ENCODE data around the gene SPATS2L. TPM values are rescaled to one million over a fixed set of nuclear protein-coding genes. Genes with fewer than 3 reads are reported as not detected.

Gene SPATS2L
- total RNA-seq, 1 experiment from 2014 or later, result 174 TPM

DNA sequence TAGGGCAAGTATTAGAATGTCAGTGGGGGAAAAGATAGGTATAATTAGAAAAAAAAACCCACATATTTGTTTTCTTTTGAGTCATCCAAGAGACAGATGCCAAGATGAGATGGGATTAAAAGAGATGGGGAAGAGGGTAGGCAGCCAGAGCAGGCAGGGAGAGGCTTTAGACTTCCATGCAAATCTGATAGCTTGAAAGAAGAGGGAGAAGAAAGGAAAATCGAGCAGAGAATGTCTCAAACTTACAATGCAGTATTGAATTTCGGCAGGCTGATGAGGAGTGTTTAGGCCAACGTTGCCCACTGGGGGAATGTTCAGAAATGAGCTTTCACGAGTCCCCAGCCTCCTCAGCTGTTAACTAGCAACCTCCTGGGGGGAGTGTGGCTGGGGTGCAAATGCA is 91.3 kb downstream of the SPATS2L start:
- ATAC-seq, result peak; percentile 70
- ChIA-PET POLR2A (ENCODE audit: unreplicated experiment) (interaction anchor here (0.6 kb wide), 1 partner anchor 547 kb away, joined by 5 read pairs; no protein-coding TSS in a partner anchor), CTCF (no interaction called here)

DNA sequence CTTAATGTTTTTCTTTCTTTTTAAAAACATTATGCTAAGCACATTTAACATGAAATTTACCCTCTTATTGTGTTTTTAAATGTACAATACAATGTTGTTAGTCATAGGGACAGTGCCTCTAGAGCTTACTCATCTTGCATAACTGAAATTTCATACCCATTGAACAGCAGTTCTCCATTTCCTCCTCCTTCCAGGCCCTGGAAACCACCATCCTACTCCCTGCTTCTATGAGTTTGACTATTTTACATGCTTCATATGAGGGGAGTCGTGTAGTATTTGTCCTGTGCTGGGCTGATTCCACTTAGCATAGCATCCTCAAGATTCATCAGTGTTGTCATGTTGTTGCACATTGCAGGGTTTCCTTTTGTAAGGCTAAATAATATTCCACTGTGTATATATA is 92.6 kb downstream of the SPATS2L start:
- H3K4me3 ChIP-seq (ENCODE audit: low read length), result no peak overlapping the region
- no peaks in the 10 kb centered on the region for H3F3A ChIP-seq (ENCODE audit: low read length, unreplicated experiment)
- BruUV-seq (replicated peaks), result no TSS peak
- TF ChIP-seq, protein P1, sequence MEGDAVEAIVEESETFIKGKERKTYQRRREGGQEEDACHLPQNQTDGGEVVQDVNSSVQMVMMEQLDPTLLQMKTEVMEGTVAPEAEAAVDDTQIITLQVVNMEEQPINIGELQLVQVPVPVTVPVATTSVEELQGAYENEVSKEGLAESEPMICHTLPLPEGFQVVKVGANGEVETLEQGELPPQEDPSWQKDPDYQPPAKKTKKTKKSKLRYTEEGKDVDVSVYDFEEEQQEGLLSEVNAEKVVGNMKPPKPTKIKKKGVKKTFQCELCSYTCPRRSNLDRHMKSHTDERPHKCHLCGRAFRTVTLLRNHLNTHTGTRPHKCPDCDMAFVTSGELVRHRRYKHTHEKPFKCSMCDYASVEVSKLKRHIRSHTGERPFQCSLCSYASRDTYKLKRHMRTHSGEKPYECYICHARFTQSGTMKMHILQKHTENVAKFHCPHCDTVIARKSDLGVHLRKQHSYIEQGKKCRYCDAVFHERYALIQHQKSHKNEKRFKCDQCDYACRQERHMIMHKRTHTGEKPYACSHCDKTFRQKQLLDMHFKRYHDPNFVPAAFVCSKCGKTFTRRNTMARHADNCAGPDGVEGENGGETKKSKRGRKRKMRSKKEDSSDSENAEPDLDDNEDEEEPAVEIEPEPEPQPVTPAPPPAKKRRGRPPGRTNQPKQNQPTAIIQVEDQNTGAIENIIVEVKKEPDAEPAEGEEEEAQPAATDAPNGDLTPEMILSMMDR (conservative IDR thresholded peaks at IDR 0.05; ENCODE audit: low read depth, low read length), result no peak
- TF ChIP-seq EZH2phosphoT487 (IDR thresholded peaks at IDR 0.05; ENCODE audit: borderline replicate concordance, low read length) (no peak), EZH2 (IDR thresholded peaks at IDR 0.05; ENCODE audit: low read length, unreplicated experiment) (no peak)
- H3K9me3 ChIP-seq (ENCODE audit: low read length), result no peaks in the 10 kb centered on the region
- H3K4me1 ChIP-seq (ENCODE audit: insufficient read depth, low read length), result peaks cover 50% of the 10 kb centered on the region
- no peaks in the 10 kb centered on the region for H4K20me1 ChIP-seq (ENCODE audit: low read length)
- intact Hi-C loops (cut with micrococcal nuclease), result no loop called here
- DNase-seq, result peak; percentile 74
- H3K9ac ChIP-seq (ENCODE audit: low read length), result no peak overlapping the region
- ChIA-PET POLR2A (ENCODE audit: unreplicated experiment) (no interaction called here), CTCF (no interaction called here)
- H3K36me3 ChIP-seq (ENCODE audit: low read depth, low read length), result peaks cover 42% of the 10 kb centered on the region
- H3K79me2 ChIP-seq (ENCODE audit: low read length), result peaks cover 76% of the 10 kb centered on the region
- H3K4me2 ChIP-seq (ENCODE audit: low read length), result peak overlapping the region; percentile 69
- H2AFZ ChIP-seq (ENCODE audit: low read length), result no peak overlapping the region
- no peaks in the 10 kb centered on the region for H3K9me2 ChIP-seq (replicated peaks; ENCODE audit: low read length)
- peak; percentile 64 for ATAC-seq
- H3K27ac ChIP-seq (ENCODE audit: low read length), result peak overlapping the region; percentile 79
- no peaks in the 10 kb centered on the region for H3K27me3 ChIP-seq (ENCODE audit: low read length)

More for the DNA sequence above, 91.3 kb downstream of the SPATS2L start:
- Histone ChIP-seq H3K27me3 (ENCODE audit: low read length) (no peaks in the 10 kb centered on the region), H4K20me1 (ENCODE audit: low read length) (no peaks in the 10 kb centered on the region), H3K36me3 (ENCODE audit: low read depth, low read length) (peaks cover 34% of the 10 kb centered on the region), H3K27ac (ENCODE audit: low read length) (peak overlapping the region; percentile 79), H3K4me1 (ENCODE audit: insufficient read depth, low read length) (peaks cover 42% of the 10 kb centered on the region), H3K9me2 (replicated peaks; ENCODE audit: low read length) (no peaks in the 10 kb centered on the region), H3K4me2 (ENCODE audit: low read length) (peak overlapping the region; percentile 69), H3F3A (ENCODE audit: low read length, unreplicated experiment) (no peaks in the 10 kb centered on the region), H3K79me2 (ENCODE audit: low read length) (peaks cover 76% of the 10 kb centered on the region), H3K4me3 (ENCODE audit: low read length) (peak overlapping the region; percentile 33; the same call in 1 of the 2 replicates), H2AFZ (ENCODE audit: low read length) (no peak overlapping the region), H3K9me3 (ENCODE audit: low read length) (no peaks in the 10 kb centered on the region), H3K9ac (ENCODE audit: low read length) (peak overlapping the region; percentile 43)
- intact Hi-C loops (cut with micrococcal nuclease), result no loop called here
- BruUV-seq (replicated peaks), result TSS peak; percentile 27
- peak; percentile 83 for DNase-seq
- TF ChIP-seq EZH2 (IDR thresholded peaks at IDR 0.05; ENCODE audit: low read length, unreplicated experiment) (no peak), EZH2phosphoT487 (IDR thresholded peaks at IDR 0.05; ENCODE audit: borderline replicate concordance, low read length) (no peak)
- TF ChIP-seq, protein P1 (conservative IDR thresholded peaks at IDR 0.05; ENCODE audit: low read depth, low read length), result no peak

DNA sequence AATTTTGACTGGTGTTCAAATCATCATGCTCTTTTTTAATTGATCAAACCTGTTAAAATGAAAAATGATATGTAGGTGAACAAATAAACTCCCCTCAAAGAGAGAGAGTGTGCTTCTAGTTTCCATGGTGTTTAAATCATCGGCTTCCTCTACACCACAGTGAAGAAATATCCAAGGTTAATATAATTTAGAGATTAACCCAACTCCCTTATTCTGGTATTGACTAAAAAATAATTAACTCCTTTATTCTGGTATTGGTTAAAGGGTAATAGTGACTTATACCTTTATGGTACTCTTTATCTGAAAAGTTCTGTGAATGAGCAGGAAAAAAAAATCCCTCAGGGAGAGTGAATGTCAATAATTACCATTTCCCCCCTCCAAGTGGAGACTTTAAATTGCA is 93.1 kb downstream of the SPATS2L start:
- intact Hi-C loops (cut with micrococcal nuclease), result no loop called here
- H3K27me3 ChIP-seq (ENCODE audit: low read length), result no peaks in the 10 kb centered on the region

More for the DNA sequence above, 93.1 kb downstream of the SPATS2L start:
- no peak for TF ChIP-seq EZH2 (IDR thresholded peaks at IDR 0.05; ENCODE audit: low read length, unreplicated experiment)
- TF ChIP-seq EZH2phosphoT487 (IDR thresholded peaks at IDR 0.05; ENCODE audit: borderline replicate concordance, low read length), result no peak
- TF ChIP-seq, protein P1 (conservative IDR thresholded peaks at IDR 0.05; ENCODE audit: low read depth, low read length), result no peak
- H3K4me3 ChIP-seq (ENCODE audit: low read length), result no peak overlapping the region
- H3F3A ChIP-seq (ENCODE audit: low read length, unreplicated experiment), result peaks cover 3% of the 10 kb centered on the region
- BruUV-seq (replicated peaks), result no TSS peak
- no peaks in the 10 kb centered on the region for H3K9me3 ChIP-seq (ENCODE audit: low read length)
- ATAC-seq (no peak), DNase-seq (no peak)
- H3K9ac ChIP-seq (ENCODE audit: low read length), result no peak overlapping the region
- H3K36me3 ChIP-seq (ENCODE audit: low read depth, low read length), result peaks cover 42% of the 10 kb centered on the region
- ChIA-PET CTCF (no interaction called here), POLR2A (ENCODE audit: unreplicated experiment) (no interaction called here)
- peak overlapping the region; percentile 79 for H3K27ac ChIP-seq (ENCODE audit: low read length)
- no peaks in the 10 kb centered on the region for H4K20me1 ChIP-seq (ENCODE audit: low read length)
- no peak overlapping the region for H2AFZ ChIP-seq (ENCODE audit: low read length)
- no peaks in the 10 kb centered on the region for H3K9me2 ChIP-seq (replicated peaks; ENCODE audit: low read length)
- H3K79me2 ChIP-seq (ENCODE audit: low read length), result peaks cover 76% of the 10 kb centered on the region
- H3K4me2 ChIP-seq (ENCODE audit: low read length), result no peak overlapping the region
- H3K4me1 ChIP-seq (ENCODE audit: insufficient read depth, low read length), result peaks cover 56% of the 10 kb centered on the region
